ENCODE results near the gene BTBD16. TPM values are rescaled to one million over a fixed set of nuclear protein-coding genes. Genes with fewer than 3 reads are reported as not detected.

The BTBD16 gene
- total RNA-seq, 2 experiments from 2014 or later: not detected

DNA sequence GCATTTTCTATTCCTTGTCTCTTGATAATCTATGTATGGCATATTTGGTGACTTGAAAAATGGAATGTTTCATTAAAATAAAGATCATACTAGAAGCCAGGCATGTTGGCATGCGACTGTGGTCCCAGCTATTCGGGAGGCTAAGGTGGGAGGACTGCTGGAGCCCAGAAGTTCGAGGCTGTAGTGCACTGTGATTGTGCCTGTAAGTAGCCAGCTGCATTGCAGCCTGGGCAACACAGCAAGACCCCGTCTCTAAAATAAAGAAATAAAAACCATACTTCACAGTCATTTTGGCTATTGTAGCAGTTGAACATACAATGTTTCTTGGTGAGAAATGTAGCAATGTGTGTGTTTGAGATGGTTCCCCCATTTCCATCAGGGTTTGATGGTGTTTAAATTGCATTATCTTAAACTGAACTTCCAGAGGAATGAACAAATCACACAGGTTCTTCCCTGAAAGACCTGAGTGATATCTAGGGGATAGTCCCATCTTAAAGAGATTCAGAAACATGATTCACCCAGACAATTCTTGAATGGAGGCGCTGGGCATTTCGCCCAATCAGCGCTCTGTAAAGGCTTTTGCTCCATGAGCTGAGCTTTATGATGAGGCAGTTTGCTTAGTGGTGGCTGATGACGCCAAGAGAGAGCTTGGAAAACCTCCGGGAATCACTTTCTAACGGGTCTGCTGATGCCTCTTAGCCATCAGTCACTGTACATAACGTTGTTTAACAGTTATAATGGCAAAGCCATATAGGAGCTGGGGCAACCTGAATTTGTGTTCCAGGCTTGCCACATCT lies 19.4 kb upstream of the BTBD16 start:
- H3K9me3 Mint-ChIP-seq: no peaks in the 10 kb centered on the region
- DNase-seq: no peak
- no peaks in the 10 kb centered on the region for H3K36me3 Mint-ChIP-seq (ENCODE audit: low read depth)
- H3K27ac Mint-ChIP-seq: no peak overlapping the region
- intact Hi-C loops (cut with micrococcal nuclease): no loop called here
- no peaks in the 10 kb centered on the region for H3K27me3 Mint-ChIP-seq (ENCODE audit: low read depth)
- no peaks in the 10 kb centered on the region for H3K4me1 Mint-ChIP-seq (ENCODE audit: low read depth)
- H3K4me3 Mint-ChIP-seq: no peak overlapping the region
- CTCF ChIA-PET: no interaction called here

DNA sequence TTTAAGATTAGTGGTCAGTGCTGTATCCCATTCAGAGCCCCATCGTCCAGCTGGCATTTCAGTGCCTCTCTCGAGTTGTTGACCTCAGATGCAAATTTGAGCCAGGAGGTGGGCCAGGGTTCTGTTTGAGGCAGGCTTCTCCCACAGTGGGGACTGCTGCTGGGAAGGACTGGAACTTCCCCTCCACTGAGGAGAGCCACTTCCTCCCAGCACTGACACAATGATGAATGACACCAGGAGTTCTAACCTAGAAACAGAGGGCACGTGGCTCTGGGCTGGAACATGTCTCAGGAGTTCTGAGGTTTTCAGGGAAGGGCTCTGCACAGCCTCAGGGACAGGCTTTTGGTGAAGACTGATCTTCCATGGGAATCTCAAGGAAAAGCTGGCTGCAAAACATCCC lies 18.3 kb upstream of the BTBD16 start:
- Mint-ChIP-seq H3K4me1 (ENCODE audit: low read depth) (no peaks in the 10 kb centered on the region), H3K4me3 (no peak overlapping the region), H3K9me3 (no peaks in the 10 kb centered on the region), H3K27me3 (ENCODE audit: low read depth) (no peaks in the 10 kb centered on the region), H3K36me3 (ENCODE audit: low read depth) (no peaks in the 10 kb centered on the region), H3K27ac (no peak overlapping the region)
- CTCF ChIA-PET: interaction anchor here (1.7 kb wide), 1 partner anchor 15 kb away, joined by 4 read pairs; no protein-coding TSS in a partner anchor
- no peak for DNase-seq
- intact Hi-C loops (cut with micrococcal nuclease): no loop called here

DNA sequence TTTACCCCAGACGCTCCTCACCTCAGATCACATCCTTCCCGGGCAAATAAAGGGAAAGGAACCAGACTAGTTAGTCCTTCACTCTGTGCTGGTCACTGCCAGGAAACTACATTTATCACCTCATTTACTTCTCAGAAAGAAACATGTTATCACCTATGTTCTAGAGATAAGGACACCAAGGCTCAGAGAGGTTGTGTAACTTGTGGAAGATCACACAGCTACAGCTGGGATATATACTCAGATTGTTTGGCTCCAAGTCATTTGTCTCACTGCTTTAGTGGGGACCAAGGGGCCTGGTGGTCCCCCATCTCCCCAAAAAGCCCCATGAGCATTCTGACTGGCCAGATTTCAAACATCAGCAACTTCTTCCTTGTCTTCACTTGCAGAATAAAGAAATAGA lies 17.5 kb upstream of the BTBD16 start:
- no peaks in the 10 kb centered on the region for H3K27me3 Mint-ChIP-seq (ENCODE audit: low read depth)
- intact Hi-C loops (cut with micrococcal nuclease): no loop called here
- no peak for DNase-seq
- H3K36me3 Mint-ChIP-seq (ENCODE audit: low read depth): no peaks in the 10 kb centered on the region
- CTCF ChIA-PET: interaction anchor here (1.7 kb wide), 1 partner anchor 14 kb away, joined by 4 read pairs; no protein-coding TSS in a partner anchor
- H3K9me3 Mint-ChIP-seq: no peaks in the 10 kb centered on the region
- no peak overlapping the region for H3K27ac Mint-ChIP-seq
- no peaks in the 10 kb centered on the region for H3K4me1 Mint-ChIP-seq (ENCODE audit: low read depth)
- H3K4me3 Mint-ChIP-seq: no peak overlapping the region

DNA sequence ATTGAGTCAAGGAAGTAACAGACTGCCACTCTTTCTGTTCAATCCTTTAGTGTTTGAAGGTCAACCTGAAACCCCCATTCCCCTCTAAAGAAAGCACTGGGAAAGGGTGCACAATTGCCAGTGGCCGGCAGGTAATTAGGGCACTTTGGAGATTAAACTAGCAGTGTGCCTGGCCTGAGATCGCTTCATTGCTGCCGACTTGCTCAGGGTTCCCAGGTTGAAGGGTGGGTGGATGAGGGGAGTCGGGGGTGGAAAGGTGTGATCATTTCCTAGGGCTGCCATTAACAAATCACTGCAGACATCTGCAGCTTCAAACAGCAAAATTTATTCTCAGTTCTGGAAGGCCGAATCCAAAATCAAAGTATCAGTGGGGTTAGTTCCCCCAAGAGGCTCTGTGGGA lies 16.3 kb upstream of the BTBD16 start:
- H3K9me3 Mint-ChIP-seq: no peaks in the 10 kb centered on the region
- no peaks in the 10 kb centered on the region for H3K4me1 Mint-ChIP-seq (ENCODE audit: low read depth)
- H3K27me3 Mint-ChIP-seq (ENCODE audit: low read depth): peaks cover 3% of the 10 kb centered on the region
- CTCF ChIA-PET: interaction anchor here (1.3 kb wide), 1 partner anchor 13 kb away, joined by 3 read pairs; no protein-coding TSS in a partner anchor
- no peak for DNase-seq
- intact Hi-C loops (cut with micrococcal nuclease): no loop called here
- H3K36me3 Mint-ChIP-seq (ENCODE audit: low read depth): no peaks in the 10 kb centered on the region
- H3K27ac Mint-ChIP-seq: no peak overlapping the region
- H3K4me3 Mint-ChIP-seq: no peak overlapping the region

DNA sequence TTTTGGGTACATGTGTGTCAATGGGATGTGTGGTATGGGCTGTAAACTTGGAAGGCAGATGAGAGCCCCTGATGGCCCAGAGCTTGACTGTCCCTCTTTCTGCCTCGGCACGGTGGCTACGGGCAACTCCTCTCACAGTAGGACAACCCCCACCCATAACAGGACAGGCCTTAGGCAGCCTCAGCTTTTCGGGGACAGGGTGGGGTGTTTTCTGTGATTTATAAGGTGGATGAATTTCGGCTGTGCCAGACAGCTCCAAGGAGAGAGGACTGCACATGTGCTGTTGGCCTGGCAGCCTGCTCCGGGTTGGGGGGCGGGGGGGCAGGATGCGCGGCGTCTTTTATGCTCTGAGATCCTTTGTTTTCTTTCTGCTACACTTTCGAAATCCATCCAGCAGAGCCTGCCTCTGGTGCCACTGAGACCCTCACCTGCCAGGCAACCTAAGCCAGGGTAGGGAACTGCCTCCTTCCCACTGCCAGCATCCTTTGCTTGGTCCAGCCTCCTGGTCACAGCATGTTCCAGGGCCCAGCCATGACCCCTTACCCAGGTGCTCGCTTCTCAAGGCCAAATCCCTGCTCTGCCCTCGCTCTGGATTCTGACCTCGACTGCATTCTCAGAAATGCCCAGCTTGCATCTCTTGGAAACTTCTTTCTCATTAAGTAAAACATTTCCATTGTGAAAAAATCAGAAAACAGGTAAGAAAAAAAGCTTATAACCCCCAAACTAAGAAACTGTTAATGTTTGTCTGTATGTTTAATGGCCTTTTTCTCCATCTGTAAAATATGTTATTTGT lies 15.4 kb upstream of the BTBD16 start:
- H3K36me3 Mint-ChIP-seq (ENCODE audit: low read depth): no peaks in the 10 kb centered on the region
- peaks cover 5% of the 10 kb centered on the region for H3K27me3 Mint-ChIP-seq (ENCODE audit: low read depth)
- H3K27ac Mint-ChIP-seq: no peak overlapping the region
- intact Hi-C loops (cut with micrococcal nuclease): no loop called here
- CTCF ChIA-PET: interaction anchor here (1.3 kb wide), 1 partner anchor 12 kb away, joined by 3 read pairs; no protein-coding TSS in a partner anchor
- no peak for DNase-seq
- H3K4me1 Mint-ChIP-seq (ENCODE audit: low read depth): no peaks in the 10 kb centered on the region
- no peak overlapping the region for H3K4me3 Mint-ChIP-seq
- no peaks in the 10 kb centered on the region for H3K9me3 Mint-ChIP-seq

DNA sequence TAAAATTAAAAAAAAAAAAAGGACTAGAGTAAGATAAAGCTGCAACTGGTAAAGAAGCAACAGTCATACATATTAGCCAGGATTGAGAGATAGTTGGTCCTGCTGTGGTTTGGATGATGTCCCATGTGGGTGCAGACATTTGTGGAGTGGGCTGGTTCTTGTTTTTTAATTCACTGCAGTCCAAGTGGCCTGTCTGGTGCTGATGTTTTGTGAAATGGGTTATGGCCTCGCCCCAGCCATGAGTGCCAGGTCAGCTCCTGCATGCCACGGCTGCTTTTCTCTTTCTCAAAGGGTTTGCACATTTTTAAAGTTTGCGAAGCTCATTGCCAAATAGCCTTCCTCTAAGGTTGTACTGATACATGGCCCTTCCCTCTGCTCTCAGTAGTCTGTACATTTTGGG lies 14.1 kb upstream of the BTBD16 start:
- intact Hi-C loops (cut with micrococcal nuclease): no loop called here
- Mint-ChIP-seq H3K4me3 (no peak overlapping the region), H3K9me3 (peaks cover 1% of the 10 kb centered on the region), H3K4me1 (ENCODE audit: low read depth) (no peaks in the 10 kb centered on the region), H3K27me3 (ENCODE audit: low read depth) (peaks cover 5% of the 10 kb centered on the region), H3K27ac (no peak overlapping the region), H3K36me3 (ENCODE audit: low read depth) (no peaks in the 10 kb centered on the region)
- CTCF ChIA-PET: interaction anchor here (1.0 to 2.8 kb wide), 2 partner anchors 11 to 308 kb away, joined by 3 to 14 read pairs; no protein-coding TSS in a partner anchor
- DNase-seq: no peak

DNA sequence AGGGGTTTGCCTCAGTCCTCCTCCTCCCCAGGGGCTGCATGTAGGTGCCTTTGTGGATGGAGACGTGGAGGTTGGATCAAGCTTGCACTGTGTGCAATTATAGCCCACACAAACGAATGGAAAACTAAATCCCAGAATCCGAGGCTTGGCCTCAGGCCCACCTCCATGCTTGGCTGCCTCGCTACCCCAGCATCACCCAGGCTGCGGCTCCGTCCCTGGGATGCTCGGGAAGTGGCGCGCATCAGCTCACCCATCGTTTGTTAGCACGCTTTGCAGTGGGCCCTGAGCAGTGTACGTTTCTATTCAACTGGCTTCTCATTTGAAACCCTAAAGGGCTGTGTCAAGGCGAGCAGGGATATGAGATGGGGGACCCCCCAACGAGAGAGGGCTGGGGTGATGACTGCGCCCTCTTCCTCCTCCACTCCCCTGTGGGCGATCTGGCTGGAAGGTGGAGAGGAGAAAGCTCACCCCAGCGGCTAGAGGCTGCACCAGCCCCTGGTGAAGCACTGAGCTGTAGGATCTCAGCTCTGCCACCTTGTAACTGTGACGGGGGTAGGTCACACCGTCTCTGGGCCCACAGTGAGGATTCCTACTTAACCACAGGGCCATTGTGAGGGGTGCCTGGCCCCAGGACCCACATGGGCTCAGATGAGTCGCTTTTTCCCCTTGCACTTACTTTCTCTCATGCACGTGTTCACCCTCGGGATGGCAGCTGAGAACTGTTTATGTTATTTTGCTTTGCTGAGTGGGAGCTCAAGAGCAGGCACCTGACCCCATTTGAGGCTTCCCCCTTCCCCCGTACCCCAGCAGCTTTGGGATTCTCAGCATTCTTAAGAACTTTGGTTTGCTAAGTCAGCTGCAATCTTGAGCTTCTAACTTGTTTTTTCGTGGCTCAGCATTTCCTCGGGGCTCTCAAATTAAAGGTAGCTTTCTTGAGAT lies 12.7 kb upstream of the BTBD16 start:
- Mint-ChIP-seq H3K36me3 (ENCODE audit: low read depth) (no peaks in the 10 kb centered on the region), H3K4me1 (ENCODE audit: low read depth) (no peaks in the 10 kb centered on the region), H3K9me3 (peaks cover 6% of the 10 kb centered on the region), H3K27me3 (ENCODE audit: low read depth) (peaks cover 5% of the 10 kb centered on the region), H3K4me3 (no peak overlapping the region), H3K27ac (no peak overlapping the region)
- intact Hi-C loops (cut with micrococcal nuclease): no loop called here
- no peak for DNase-seq
- CTCF ChIA-PET: interaction anchor here (1.0 to 2.8 kb wide), 2 partner anchors 10 to 307 kb away, joined by 3 to 14 read pairs; no protein-coding TSS in a partner anchor

DNA sequence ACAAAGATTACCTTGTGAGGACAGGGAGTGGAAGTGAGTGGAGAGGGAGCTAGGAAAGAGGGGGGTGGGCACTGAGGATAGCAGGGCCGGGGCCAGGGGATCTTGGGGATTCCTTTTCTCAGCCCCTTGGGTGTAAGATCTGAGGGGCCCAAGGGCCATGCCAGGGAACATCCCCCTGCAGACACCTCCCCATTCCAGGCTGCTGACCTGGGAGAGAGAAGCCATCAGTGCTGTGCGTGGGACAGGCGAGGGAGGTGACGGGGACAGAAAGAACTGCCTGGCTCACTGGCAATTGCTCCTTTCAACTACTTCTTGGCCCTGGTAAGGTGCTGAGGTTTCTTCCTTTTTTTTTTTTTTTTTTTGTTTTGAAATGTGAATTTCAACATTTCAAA lies 12.0 kb upstream of the BTBD16 start:
- CTCF ChIA-PET: interaction anchor here (2.8 kb wide), 1 partner anchor 9 kb away, joined by 14 read pairs; no protein-coding TSS in a partner anchor
- intact Hi-C loops (cut with micrococcal nuclease): no loop called here
- Mint-ChIP-seq H3K4me3 (no peak overlapping the region), H3K27ac (no peak overlapping the region), H3K36me3 (ENCODE audit: low read depth) (no peaks in the 10 kb centered on the region), H3K27me3 (ENCODE audit: low read depth) (peaks cover 5% of the 10 kb centered on the region), H3K4me1 (ENCODE audit: low read depth) (no peaks in the 10 kb centered on the region), H3K9me3 (peaks cover 8% of the 10 kb centered on the region)
- no peak for DNase-seq

DNA sequence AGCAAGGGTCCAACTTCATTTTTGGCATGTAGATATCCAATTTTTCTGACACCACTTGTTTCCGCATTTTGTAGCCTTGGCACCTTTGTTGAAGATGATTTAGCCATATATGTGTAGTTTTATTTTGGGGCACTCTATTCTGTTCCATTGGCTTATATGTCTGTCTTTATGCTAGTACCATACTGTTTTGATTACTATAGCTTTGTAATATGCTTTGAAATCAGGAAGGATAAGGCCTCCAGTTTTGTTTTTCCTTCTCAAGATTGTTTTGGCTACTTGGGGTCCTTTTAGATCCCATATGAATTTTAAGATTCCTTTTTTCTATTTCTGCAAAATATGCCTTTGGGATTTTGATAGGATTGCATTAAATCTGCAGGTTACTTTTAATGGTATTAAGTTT lies 9.5 kb upstream of the BTBD16 start:
- CTCF ChIA-PET: no interaction called here
- no peaks in the 10 kb centered on the region for H3K4me1 Mint-ChIP-seq (ENCODE audit: low read depth)
- H3K27me3 Mint-ChIP-seq (ENCODE audit: low read depth): peaks cover 5% of the 10 kb centered on the region
- peaks cover 8% of the 10 kb centered on the region for H3K9me3 Mint-ChIP-seq
- H3K4me3 Mint-ChIP-seq: no peak overlapping the region
- intact Hi-C loops (cut with micrococcal nuclease): no loop called here
- H3K36me3 Mint-ChIP-seq (ENCODE audit: low read depth): no peaks in the 10 kb centered on the region
- H3K27ac Mint-ChIP-seq: no peak overlapping the region
- DNase-seq: no peak

DNA sequence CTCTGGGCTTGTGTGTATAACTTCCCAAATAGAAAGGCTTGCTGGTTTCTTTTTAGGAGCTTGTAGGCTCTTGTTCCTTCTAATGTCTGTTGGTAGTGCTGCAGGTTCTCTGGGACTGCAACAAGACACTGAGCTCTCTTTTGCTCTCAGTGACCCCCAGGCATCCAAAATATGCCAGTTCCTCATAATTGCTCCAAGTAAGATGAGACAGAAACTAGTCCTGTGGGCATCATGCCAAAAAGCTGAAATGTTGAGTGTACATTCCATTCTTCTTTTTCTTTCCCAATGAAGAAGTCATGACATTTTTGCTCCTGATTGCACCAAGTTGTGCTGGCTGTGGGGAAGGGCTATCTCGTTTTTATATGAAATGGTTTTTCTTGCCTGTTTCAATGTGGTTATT lies 7.1 kb upstream of the BTBD16 start:
- Mint-ChIP-seq H3K27me3 (ENCODE audit: low read depth) (peaks cover 11% of the 10 kb centered on the region), H3K4me3 (no peak overlapping the region), H3K4me1 (ENCODE audit: low read depth) (no peaks in the 10 kb centered on the region), H3K9me3 (peaks cover 8% of the 10 kb centered on the region), H3K36me3 (ENCODE audit: low read depth) (no peaks in the 10 kb centered on the region), H3K27ac (no peak overlapping the region)
- intact Hi-C loops (cut with micrococcal nuclease): no loop called here
- CTCF ChIA-PET: interaction anchor here (0.5 to 0.7 kb wide), 3 partner anchors 170 to 363 kb away, joined by 3 to 4 read pairs (median 3); no protein-coding TSS in a partner anchor
- DNase-seq: no peak

DNA sequence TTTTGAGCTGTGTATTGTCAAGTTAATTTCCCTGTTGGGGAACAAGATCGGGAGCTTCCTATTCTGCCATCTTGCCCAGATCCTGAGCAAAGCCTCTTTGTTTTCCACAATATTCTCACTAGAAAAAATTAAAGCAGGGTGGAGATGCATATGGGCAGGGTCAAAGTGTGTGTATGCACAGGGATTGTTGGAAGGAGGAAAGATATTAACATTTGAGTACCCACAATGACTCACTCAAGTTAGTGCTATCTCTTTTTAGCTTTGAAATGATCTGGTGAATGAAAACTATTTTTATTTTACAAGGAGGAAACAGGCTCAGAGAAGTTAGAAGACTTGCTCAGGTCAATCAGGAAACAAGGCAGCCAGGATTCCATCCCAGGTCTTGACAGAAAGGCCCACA lies 6.7 kb upstream of the BTBD16 start:
- intact Hi-C loops (cut with micrococcal nuclease): no loop called here
- no peak for DNase-seq
- H3K36me3 Mint-ChIP-seq (ENCODE audit: low read depth): no peaks in the 10 kb centered on the region
- H3K4me3 Mint-ChIP-seq: no peak overlapping the region
- CTCF ChIA-PET: interaction anchor here (0.5 to 0.7 kb wide), 3 partner anchors 169 to 363 kb away, joined by 3 to 4 read pairs (median 3); no protein-coding TSS in a partner anchor
- H3K27ac Mint-ChIP-seq: no peak overlapping the region
- H3K9me3 Mint-ChIP-seq: peaks cover 8% of the 10 kb centered on the region
- peaks cover 11% of the 10 kb centered on the region for H3K27me3 Mint-ChIP-seq (ENCODE audit: low read depth)
- no peaks in the 10 kb centered on the region for H3K4me1 Mint-ChIP-seq (ENCODE audit: low read depth)

DNA sequence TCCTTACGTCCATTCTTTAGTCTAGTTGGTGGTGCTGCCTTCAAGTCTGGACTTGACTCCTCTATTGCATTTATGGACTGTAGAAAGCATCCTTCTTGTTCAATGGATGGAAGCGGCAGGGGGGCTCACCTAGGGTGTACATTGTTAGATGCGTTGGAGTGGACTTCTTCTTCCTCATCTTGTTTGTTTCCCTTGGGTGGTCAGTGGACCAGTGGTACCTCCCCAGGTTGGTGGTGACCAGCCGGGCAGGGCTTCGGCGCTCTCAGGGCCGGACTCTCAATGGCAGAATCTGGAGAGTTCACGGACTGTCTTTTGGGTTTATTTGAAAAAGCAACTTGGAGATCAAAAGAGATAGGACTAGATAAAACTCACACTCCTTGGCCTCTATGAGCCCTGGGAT lies 6.2 kb upstream of the BTBD16 start:
- intact Hi-C loops (cut with micrococcal nuclease): no loop called here
- peaks cover 7% of the 10 kb centered on the region for H3K27me3 Mint-ChIP-seq (ENCODE audit: low read depth)
- H3K4me1 Mint-ChIP-seq (ENCODE audit: low read depth): no peaks in the 10 kb centered on the region
- no peak overlapping the region for H3K27ac Mint-ChIP-seq
- no peak for DNase-seq
- peaks cover 8% of the 10 kb centered on the region for H3K9me3 Mint-ChIP-seq
- H3K36me3 Mint-ChIP-seq (ENCODE audit: low read depth): no peaks in the 10 kb centered on the region
- H3K4me3 Mint-ChIP-seq: no peak overlapping the region
- CTCF ChIA-PET: no interaction called here

Measured in activated naive CD4-positive, alpha-beta T cell treated with anti-CD3 and anti-CD28 coated beads for 36 hours (primary cell).